Transverse colon (tissue), 4 donors: ENCODE measurements around the gene SLIT3.

ENCODE experiments used
- CTCF ChIP-seq, 5 experiments: fragments of 200-600 bp in 3 of 5; fragments of 450-650 bp in 2 of 5; sonication (generic) in 3 of 5; IDR thresholded peaks; 1 replicate in 2 of 5; 2 replicates in 3 of 5; pipeline ENCODE4 v1.5.1; 2016 to 2017; ENCODE audit warnings: antibody characterized with exemption in 5 of 5, inconsistent platforms in 3 of 5, mild to moderate bottlenecking in 2 of 5, moderate library complexity in 1 of 5
- POLR2A ChIP-seq: fragments of 450-650 bp; IDR thresholded peaks from one replicate; pipeline ENCODE4 v1.6.1; 2016; ENCODE audit warnings: antibody characterized with exemption, mild to moderate bottlenecking, moderate library complexity
- POLR2AphosphoS5 ChIP-seq, 3 donors: sonication (generic); formaldehyde crosslinking; IDR thresholded peaks; one replicate each; pipeline ENCODE4 v1.6.1; 2016; ENCODE audit warnings: antibody characterized with exemption in 3 of 3

GRCh38 chr5:168683247-168683926, 617.6 kb downstream of the SLIT3 start:
- TF ChIP-seq CTCF (IDR thresholded peaks at IDR 0.05) (no peak), POLR2A (no peak), POLR2AphosphoS5 (IDR thresholded peaks at IDR 0.05) (no peak)
